K562 (cell line): ENCODE results near the gene RAB5B. TPM values are rescaled to one million over a fixed set of nuclear protein-coding genes. Genes with fewer than 3 reads are reported as not detected.

ENCODE experiments used
- ATF2 ChIP-seq: sonication (generic); formaldehyde crosslinking; IDR thresholded peaks from 2 replicates; pipeline ENCODE4 v1.8.1; 2022; ENCODE audit warnings: missing genetic modification reagents
- CBX1 ChIP-seq: sonication (generic); IDR thresholded peaks from 2 replicates; pipeline ENCODE4 v1.6.1; 2016; ENCODE audit warnings: antibody characterized with exemption, low read depth, mild to moderate bottlenecking
- ETV1 ChIP-seq: fragments of 450-650 bp; conservative IDR thresholded peaks from 2 replicates; pipeline ENCODE4 v1.6.1; 2016; ENCODE audit warnings: missing genetic modification characterization, control low read depth, low read depth, missing compliant biosample characterization
- FOXJ3 ChIP-seq: sonication (generic); formaldehyde crosslinking; IDR thresholded peaks from 2 replicates; pipeline ENCODE4 v1.4.0; 2020; ENCODE audit warnings: mild to moderate bottlenecking, missing genetic modification reagents
- KAT2B ChIP-seq: IDR thresholded peaks from one replicate; pipeline ENCODE4 v1.6.1; 2012; ENCODE audit warnings: low read depth, mild to moderate bottlenecking, control low read depth, inconsistent platforms, low read length, moderate library complexity
- KLF10 ChIP-seq: fragments of 250-450 bp; sonication (Bioruptor Pico); IDR thresholded peaks from 2 replicates; pipeline ENCODE4 v1.6.1; 2021; ENCODE audit warnings: matching md5 sums
- NEUROD1 ChIP-seq: fragments of 150-350 bp; IDR thresholded peaks from 2 replicates; pipeline ENCODE4 v1.6.1; 2014; ENCODE audit warnings: borderline replicate concordance, low read length, low read depth; ENCODE audit not compliant: partially characterized antibody
- POLR2A ChIP-seq: fragments of 450-650 bp; conservative IDR thresholded peaks from 2 replicates; pipeline ENCODE4 v1.6.1; 2016
- SMARCB1 ChIP-seq: IDR thresholded peaks from 2 replicates; pipeline ENCODE4 v1.6.1; 2011; ENCODE audit warnings: improper control_type of control experiment, low read depth; ENCODE audit not compliant: insufficient read length
- WHSC1 ChIP-seq: IDR thresholded peaks from one replicate; pipeline ENCODE4 v1.6.1; 2012; ENCODE audit warnings: low read length, control low read depth, inconsistent platforms
- ZBTB11 ChIP-seq, 3 experiments: fragments of 200-800 bp in 1 of 3; fragments of 250-450 bp in 1 of 3; fragments of 450-650 bp in 1 of 3; sonication (Bioruptor Pico) in 1 of 3; sonication (Bioruptor generic) in 1 of 3; formaldehyde crosslinking in 1 of 3; IDR thresholded peaks; 2 replicates each; pipeline versions ENCODE4 v1.6.1 to v1.8.0; 2016 to 2022; ENCODE audit warnings: mild to moderate bottlenecking in 2 of 3, missing genetic modification characterization in 2 of 3, missing compliant biosample characterization in 1 of 3, moderate library complexity in 1 of 3
- ZBTB12 ChIP-seq: fragments of 250-450 bp; sonication (Bioruptor Pico); IDR thresholded peaks from 2 replicates; pipeline ENCODE4 v1.4.0; 2020
- ZFP91 ChIP-seq: sonication (generic); formaldehyde crosslinking; IDR thresholded peaks from 2 replicates; pipeline ENCODE4 v1.8.0; 2022; ENCODE audit warnings: mild to moderate bottlenecking, missing genetic modification reagents
- ZNF282 ChIP-seq: sonication (generic); formaldehyde crosslinking; IDR thresholded peaks from 2 replicates; pipeline ENCODE4 v1.8.1; 2023; ENCODE audit warnings: missing genetic modification reagents
- ZNF384 ChIP-seq: IDR thresholded peaks from 2 replicates; pipeline ENCODE4 v1.6.1; 2012; ENCODE audit warnings: low read depth, low read length, improper control_type of control experiment
- ZNF584 ChIP-seq: fragments of 200-800 bp; sonication (Bioruptor generic); IDR thresholded peaks from 2 replicates; pipeline ENCODE4 v1.6.1; 2016; ENCODE audit warnings: low read depth, mild to moderate bottlenecking, missing genetic modification characterization, missing compliant biosample characterization
- ZNF76 ChIP-seq: fragments of 250-450 bp; sonication (Bioruptor Pico); IDR thresholded peaks from 2 replicates; pipeline ENCODE4 v1.4.0; 2020; ENCODE audit warnings: mild to moderate bottlenecking, moderate library complexity, borderline replicate concordance
- polyA plus RNA-seq, 8 experiments: library from polyadenylated mRNA; depleted of rRNA in 4 of 8; stranded (reverse) in 5 of 8; unstranded in 3 of 8; fragments of >200 nt; fragmentation: Nextera tagmentation in 2 of 8; fragmentation: Illumina TruSeq in 1 of 8; extraction: Ambion mirVana in 2 of 8; extraction: Trizol in 1 of 8; gene quantifications; 2 replicates each; pipeline versions ENCODE4 v1.2.1 to v1.2.3, GENCODE V29; 2011 to 2014; ENCODE audit warnings: inconsistent platforms in 1 of 8, missing spikeins in 1 of 8
- total RNA-seq, 7 experiments: library from RNA; depleted of rRNA in 6 of 7; stranded (reverse); fragments of >200 nt in 6 of 7; fragmentation: Illumina TruSeq in 2 of 7; extraction: Trizol in 2 of 7; gene quantifications; 2 replicates each; pipeline versions ENCODE4 v1.2.1 to v1.2.3, GENCODE V29; 2011 to 2021; ENCODE audit warnings: low replicate concordance in 1 of 7
- TF ChIP-seq, protein P1 (sequence below): fragments of 450-650 bp; IDR thresholded peaks from 2 replicates; pipeline ENCODE4 v1.6.1; 2016; ENCODE audit warnings: low read depth, mild to moderate bottlenecking, moderate library complexity
- TF ChIP-seq, protein P2 (sequence below): sonication (generic); formaldehyde crosslinking; IDR thresholded peaks from 2 replicates; pipeline ENCODE4 v1.8.1; 2023; ENCODE audit warnings: mild to moderate bottlenecking, missing genetic modification reagents, moderate library complexity

Gene RAB5B
- total and polyA plus RNA-seq, 9 of the 15 experiments (the other 6 are each of a cell fraction or from before 2014, with no cell fraction given), result 6.8 to 73.8 (median 25.2) TPM

GRCh38 chr12:55996201-55996714, 22.4 kb downstream of the RAB5B start (continued):
- 0 out of 6 replicates have a peak, but pooled peaks of 1 of the 3 experiments have one; percentile 7 for TF ChIP-seq ZBTB11 (CRISPR knock-in tag; IDR thresholded peaks at IDR 0.05)
- no peak for TF ChIP-seq KLF10 (CRISPR knock-in tag)
- TF ChIP-seq ZNF76, result no peak
- no peak for TF ChIP-seq CBX1
- no peak for TF ChIP-seq ZNF584 (CRISPR knock-in tag)
- TF ChIP-seq, protein P1, sequence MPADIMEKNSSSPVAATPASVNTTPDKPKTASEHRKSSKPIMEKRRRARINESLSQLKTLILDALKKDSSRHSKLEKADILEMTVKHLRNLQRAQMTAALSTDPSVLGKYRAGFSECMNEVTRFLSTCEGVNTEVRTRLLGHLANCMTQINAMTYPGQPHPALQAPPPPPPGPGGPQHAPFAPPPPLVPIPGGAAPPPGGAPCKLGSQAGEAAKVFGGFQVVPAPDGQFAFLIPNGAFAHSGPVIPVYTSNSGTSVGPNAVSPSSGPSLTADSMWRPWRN, result no peak
- TF ChIP-seq ZFP91 (CRISPR knock-in tag), result no peak
- no peak for TF ChIP-seq ATF2 (CRISPR knock-in tag)
- TF ChIP-seq ZNF384, result no peak
- TF ChIP-seq POLR2A, result no peak
- no peak for TF ChIP-seq ZNF282 (CRISPR knock-in tag)
- TF ChIP-seq FOXJ3 (CRISPR knock-in tag), result no peak
- TF ChIP-seq, protein P2, sequence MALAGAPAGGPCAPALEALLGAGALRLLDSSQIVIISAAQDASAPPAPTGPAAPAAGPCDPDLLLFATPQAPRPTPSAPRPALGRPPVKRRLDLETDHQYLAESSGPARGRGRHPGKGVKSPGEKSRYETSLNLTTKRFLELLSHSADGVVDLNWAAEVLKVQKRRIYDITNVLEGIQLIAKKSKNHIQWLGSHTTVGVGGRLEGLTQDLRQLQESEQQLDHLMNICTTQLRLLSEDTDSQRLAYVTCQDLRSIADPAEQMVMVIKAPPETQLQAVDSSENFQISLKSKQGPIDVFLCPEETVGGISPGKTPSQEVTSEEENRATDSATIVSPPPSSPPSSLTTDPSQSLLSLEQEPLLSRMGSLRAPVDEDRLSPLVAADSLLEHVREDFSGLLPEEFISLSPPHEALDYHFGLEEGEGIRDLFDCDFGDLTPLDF (CRISPR knock-in tag), result no peak
- TF ChIP-seq KAT2B, result no peak
- no peak for TF ChIP-seq NEUROD1
- no peak for TF ChIP-seq WHSC1
- TF ChIP-seq SMARCB1, result no peak
- no peak for TF ChIP-seq ZBTB12
- no peak for TF ChIP-seq ETV1
